Common myeloid progenitor, CD34-positive (primary cell): ENCODE results near the gene ERP29.

Source experiments
- CTCF ChIA-PET: fragments of 350-600 bp; sonication (Branson Sonifier 250); formaldehyde crosslinking; loops from one replicate; lab custom pipeline; 2021; ENCODE audit warnings: antibody characterized with exemption; lab: Charles Lee
- POLR2A ChIA-PET: fragments of 350-600 bp; sonication (Branson Sonifier 250); formaldehyde crosslinking; loops from one replicate; lab custom pipeline; 2021; ENCODE audit warnings: antibody characterized with exemption; lab: Charles Lee
- DNase-seq, 3 donors: peaks; one replicate each; pipeline versions ENCODE4 v3.0.0 to v3.0.0-alpha.2; 2013
- H3K27ac ChIP-seq, 2 experiments: 1 replicate in 1 of 2; 2 replicates in 1 of 2; pipeline ENCODE4 v1.7.0; 2013; ENCODE audit warnings: inconsistent platforms in 2 of 2, low read length in 2 of 2, mild to moderate bottlenecking in 2 of 2, low read depth in 1 of 2, moderate library complexity in 1 of 2; ENCODE audit not compliant: severe bottlenecking in 2 of 2, insufficient read depth in 1 of 2, poor library complexity in 1 of 2
- H3K27me3 ChIP-seq, 5 experiments: replicated peaks in 2 of 5; 1 replicate in 3 of 5; 2 replicates in 2 of 5; pipeline versions ENCODE4 v1.6.1 to v1.7.0; 2013; ENCODE audit warnings: low read length in 4 of 5, mild to moderate bottlenecking in 2 of 5, moderate library complexity in 2 of 5, inconsistent platforms in 1 of 5; ENCODE audit not compliant: insufficient read depth in 5 of 5, control insufficient read depth in 4 of 5
- H3K36me3 ChIP-seq, 4 experiments: 1 replicate in 2 of 4; 2 replicates in 2 of 4; pipeline versions ENCODE4 v1.6.1 to v1.7.0; 2013; ENCODE audit warnings: low read length in 3 of 4, control low read depth in 1 of 4, mild to moderate bottlenecking in 1 of 4; ENCODE audit not compliant: control insufficient read depth in 4 of 4, insufficient read depth in 4 of 4
- H3K4me1 ChIP-seq, 4 experiments: 1 replicate in 3 of 4; 2 replicates in 1 of 4; pipeline versions ENCODE4 v1.6.1 to v1.7.1; 2013; ENCODE audit warnings: low read length in 3 of 4, mild to moderate bottlenecking in 3 of 4, control low read depth in 1 of 4, inconsistent platforms in 1 of 4, moderate library complexity in 1 of 4; ENCODE audit not compliant: control insufficient read depth in 4 of 4, insufficient read depth in 4 of 4; ENCODE audit errors: control extremely low read depth in 1 of 4
- H3K4me3 ChIP-seq, 7 experiments: 1 replicate in 4 of 7; 2 replicates in 3 of 7; pipeline versions ENCODE4 v1.5.1 to v1.7.0; 2013; ENCODE audit warnings: mild to moderate bottlenecking in 7 of 7, low read length in 6 of 7, moderate library complexity in 6 of 7, inconsistent platforms in 2 of 7, low read depth in 2 of 7, control low read depth in 1 of 7; ENCODE audit not compliant: insufficient read depth in 4 of 7, control insufficient read depth in 1 of 7; ENCODE audit errors: extremely low read depth in 1 of 7
- H3K9me3 ChIP-seq, 5 experiments: 1 replicate in 4 of 5; 2 replicates in 1 of 5; pipeline versions ENCODE4 v1.6.1 to v1.7.1; 2013; ENCODE audit warnings: low read length in 4 of 5, mild to moderate bottlenecking in 2 of 5, inconsistent platforms in 1 of 5, low read depth in 1 of 5, moderate library complexity in 1 of 5; ENCODE audit not compliant: control insufficient read depth in 4 of 5, insufficient read depth in 2 of 5; ENCODE audit errors: control extremely low read depth in 1 of 5
- WGBS: methylation state at CpG from one replicate; pipeline ENCODE4 v1.1.5; 2013; ENCODE audit not compliant: insufficient coverage; 5-methylcytosine and 5-hydroxymethylcytosine counted together

Gene ERP29

DNA sequence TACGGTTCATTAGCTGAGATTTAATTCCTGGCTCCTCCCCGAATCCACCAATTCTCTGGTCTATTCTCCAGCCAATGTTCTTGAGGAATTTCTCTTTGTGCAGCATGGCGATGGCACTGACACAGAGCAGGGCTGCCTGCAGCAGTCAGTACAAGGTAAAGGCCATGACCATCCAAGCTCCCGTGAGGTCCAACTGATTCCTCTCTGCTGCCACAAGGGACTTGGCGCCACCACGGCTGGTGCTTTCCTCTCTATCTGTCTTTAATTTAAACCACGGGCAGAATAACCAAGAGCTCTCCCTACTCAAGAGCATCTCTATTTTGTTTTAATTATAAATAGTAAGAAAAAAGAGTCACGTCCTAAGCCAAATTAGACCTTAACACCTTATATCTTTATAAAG, 12.4 kb upstream of the ERP29 start:
- Histone ChIP-seq H3K27me3 (peaks cover 0 to 35% (median 6%) of the 10 kb centered on the region in 5 experiments), H3K36me3 (no peaks in the 10 kb centered on the region), H3K4me1 (peaks cover 6 to 15% (median 10%) of the 10 kb centered on the region in 4 experiments), H3K4me3 (no peak overlapping the region), H3K27ac (no peak overlapping the region), H3K9me3 (no peaks in the 10 kb centered on the region)
- no peak for DNase-seq
- CTCF ChIA-PET = interaction anchor here (0.5 to 1.4 kb wide), 3 partner anchors 10 to 106 kb away, joined by 3 to 4 read pairs (median 4); partner anchors contain the start of genes ERP29 and TMEM116
- 98% methylated on average over 5 of the region's 8 CpGs for WGBS
- POLR2A ChIA-PET = interaction anchor here (0.6 kb wide), 1 partner anchor 330 kb away, joined by 3 read pairs; no protein-coding TSS in a partner anchor

DNA sequence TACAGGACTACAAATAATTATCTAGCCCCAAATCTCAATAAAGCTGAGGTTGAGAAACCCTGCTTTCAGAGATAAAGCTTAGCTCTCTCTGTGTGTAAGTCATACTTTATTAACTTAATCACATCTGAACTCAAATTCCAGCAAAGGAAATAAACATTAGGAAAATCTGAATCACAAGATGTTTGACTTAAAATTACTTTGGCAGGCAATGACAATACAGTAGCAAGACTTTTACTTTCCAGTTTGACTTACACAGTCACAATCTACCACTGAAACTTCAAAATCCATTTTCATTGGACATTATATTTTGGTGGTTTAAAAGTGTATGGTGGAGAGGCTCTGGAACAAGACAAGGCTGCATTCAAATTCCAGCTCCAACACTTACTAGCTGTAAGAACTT, 11.7 kb upstream of the ERP29 start:
- DNase-seq = no peak
- no peaks in the 10 kb centered on the region for H3K36me3 ChIP-seq
- H3K4me1 ChIP-seq = peaks cover 6 to 15% (median 11%) of the 10 kb centered on the region in 4 experiments
- H3K4me3 ChIP-seq = no peak overlapping the region
- ChIA-PET POLR2A (interaction anchor here (0.6 kb wide), 1 partner anchor 330 kb away, joined by 3 read pairs; no protein-coding TSS in a partner anchor), CTCF (interaction anchor here (0.9 to 1.4 kb wide), 4 partner anchors 9 to 13 kb away, joined by 3 to 4 read pairs (median 4); partner anchors contain the start of genes ERP29 and TMEM116)
- H3K27me3 ChIP-seq = peaks cover 0 to 38% (median 6%) of the 10 kb centered on the region in 5 experiments
- no peaks in the 10 kb centered on the region for H3K9me3 ChIP-seq
- H3K27ac ChIP-seq = no peak overlapping the region

DNA sequence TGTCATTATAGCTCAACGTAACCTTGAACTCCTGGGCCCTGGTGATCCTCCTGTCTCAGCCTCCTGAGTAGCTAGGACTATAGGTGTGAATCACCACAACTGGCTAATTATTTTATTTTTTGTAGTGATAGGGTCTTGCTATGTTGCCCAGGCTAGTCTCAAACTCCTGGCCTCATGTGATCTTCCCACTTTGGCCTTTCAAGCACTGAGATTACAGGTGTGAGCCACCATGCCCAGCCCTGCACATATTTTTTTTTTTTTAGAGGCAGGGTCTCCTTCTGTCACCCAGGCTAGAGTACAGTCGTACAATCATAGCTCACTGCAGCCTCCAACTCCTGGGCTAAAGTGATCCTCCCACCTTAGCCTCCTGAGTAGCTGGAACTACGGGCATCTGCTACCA, 9.2 kb upstream of the ERP29 start:
- Histone ChIP-seq H3K9me3 (no peaks in the 10 kb centered on the region), H3K4me3 (no peak overlapping the region), H3K4me1 (peaks cover 6 to 15% (median 11%) of the 10 kb centered on the region in 4 experiments), H3K36me3 (no peaks in the 10 kb centered on the region), H3K27me3 (peaks cover 0 to 37% (median 7%) of the 10 kb centered on the region in 5 experiments), H3K27ac (no peak overlapping the region)
- DNase-seq = no peak
- WGBS = 100% methylated on average over 2 of the region's 3 CpGs
- POLR2A ChIA-PET = interaction anchor here (0.6 kb wide), 2 partner anchors 87 to 139 kb away, joined by 3 to 4 read pairs; no protein-coding TSS in a partner anchor
- CTCF ChIA-PET = interaction anchor here (0.6 kb wide), 1 partner anchor 186 kb away, joined by 3 read pairs; no protein-coding TSS in a partner anchor

DNA sequence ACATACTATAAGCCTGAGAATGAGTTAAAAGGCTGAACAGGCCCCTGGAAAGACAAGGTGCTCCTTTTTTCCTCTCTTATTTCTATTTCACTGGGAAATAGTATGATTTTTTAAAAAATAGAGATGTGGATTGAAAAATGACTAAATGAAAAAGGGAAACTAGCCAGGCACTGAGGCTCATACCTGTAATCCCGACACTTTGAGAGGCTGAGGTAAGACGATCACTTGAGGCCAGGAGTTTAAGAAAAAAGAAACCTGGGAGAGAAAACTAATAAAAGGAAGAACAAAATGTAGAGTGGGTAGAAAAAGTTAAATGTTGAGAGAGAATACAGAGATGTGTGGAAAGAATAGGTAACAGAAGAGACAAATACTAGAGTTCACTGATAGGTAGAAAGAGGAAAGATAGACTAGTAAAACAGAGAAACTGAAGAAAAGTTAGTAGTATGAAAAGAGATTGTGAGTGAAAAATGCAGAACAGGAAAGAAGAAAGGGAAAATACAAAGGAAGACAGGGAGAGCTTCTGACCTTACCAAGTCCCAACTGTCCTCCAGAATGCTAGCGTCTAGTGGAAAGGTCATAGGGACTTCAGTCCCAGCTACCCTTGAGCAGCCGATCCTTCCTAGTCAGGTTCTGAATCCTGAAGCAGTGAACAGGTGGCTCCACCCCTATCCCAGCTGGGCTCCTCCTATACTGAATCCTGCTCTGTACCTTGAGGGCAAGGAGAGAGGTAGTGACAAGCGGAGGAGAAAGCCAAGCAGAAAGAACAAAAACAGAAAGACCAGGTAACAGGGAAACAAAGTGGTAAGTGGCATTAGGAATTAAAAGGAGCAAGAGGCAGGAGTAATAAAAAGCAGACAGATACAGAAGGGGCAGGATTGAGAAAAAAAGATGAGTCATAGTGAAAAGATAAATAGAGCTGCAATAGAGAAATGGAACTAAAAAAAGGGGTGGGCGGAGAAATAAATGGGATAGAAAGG, 7.5 kb upstream of the ERP29 start:
- POLR2A ChIA-PET = no interaction called here
- CTCF ChIA-PET = no interaction called here
- 98% methylated on average over 6 of the region's 6 CpGs for WGBS
- H3K27ac ChIP-seq = peak overlapping the region in 1 of 2 experiments; percentile 72
- no peak overlapping the region for H3K4me3 ChIP-seq
- no peaks in the 10 kb centered on the region for H3K9me3 ChIP-seq
- H3K27me3 ChIP-seq = peaks cover 0 to 30% (median 7%) of the 10 kb centered on the region in 5 experiments
- peaks cover 6 to 15% (median 11%) of the 10 kb centered on the region in 4 experiments for H3K4me1 ChIP-seq
- DNase-seq = no peak
- no peaks in the 10 kb centered on the region for H3K36me3 ChIP-seq

DNA sequence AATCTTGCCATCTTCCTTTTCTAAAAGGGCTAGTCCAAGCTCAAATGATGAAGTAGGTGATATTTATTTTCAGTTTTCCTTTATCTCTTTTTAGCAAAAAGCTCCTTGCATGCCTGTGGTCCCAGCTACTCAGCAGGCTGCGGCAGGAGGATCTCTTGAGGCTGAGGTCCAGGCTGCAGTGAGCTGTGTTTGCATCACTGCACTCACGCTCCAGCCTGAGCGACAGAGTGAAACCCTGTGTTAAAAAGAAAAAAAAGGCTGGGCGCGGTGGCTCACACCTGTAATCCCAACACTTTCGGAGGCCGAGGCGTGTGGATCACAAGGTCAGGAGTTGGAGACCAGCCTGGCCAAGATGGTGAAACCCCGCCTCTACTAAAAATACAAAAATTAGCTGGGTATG, 5.3 kb upstream of the ERP29 start:
- CTCF ChIA-PET = no interaction called here

DNA sequence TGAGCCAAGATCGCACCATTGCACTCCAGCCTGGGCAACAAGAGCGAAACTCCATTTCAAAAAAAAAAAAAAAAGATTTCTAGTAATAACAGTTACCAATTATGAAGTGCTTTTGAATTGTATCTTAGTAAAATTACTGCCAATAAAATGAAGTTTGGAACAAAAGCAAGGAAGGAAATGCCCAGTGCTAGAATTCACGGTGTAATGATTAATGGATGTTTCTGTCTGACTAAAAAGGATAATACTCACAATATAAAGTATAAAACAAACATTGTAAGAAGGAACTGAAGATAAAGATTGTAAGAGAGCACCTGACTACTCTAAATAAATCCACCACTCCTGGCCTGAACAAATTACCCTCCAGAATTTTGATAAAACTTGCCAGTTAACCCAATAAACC, 4.3 kb upstream of the ERP29 start:
- POLR2A ChIA-PET = no interaction called here
- Histone ChIP-seq H3K36me3 (no peaks in the 10 kb centered on the region), H3K27me3 (peaks cover 0 to 22% (median 4%) of the 10 kb centered on the region in 5 experiments), H3K4me1 (peaks cover 0 to 17% (median 16%) of the 10 kb centered on the region in 4 experiments), H3K9me3 (no peaks in the 10 kb centered on the region), H3K27ac (no peak overlapping the region), H3K4me3 (no peak overlapping the region)
- CTCF ChIA-PET = no interaction called here
- DNase-seq = no peak
- no CpG with 5 or more reads among the region's 3 CpGs for WGBS

More for the DNA sequence above, 5.3 kb upstream of the ERP29 start:
- POLR2A ChIA-PET = no interaction called here
- Histone ChIP-seq H3K36me3 (no peaks in the 10 kb centered on the region), H3K4me3 (no peak overlapping the region), H3K27me3 (peaks cover 0 to 28% (median 6%) of the 10 kb centered on the region in 5 experiments), H3K4me1 (peaks cover 0 to 17% (median 13%) of the 10 kb centered on the region in 4 experiments), H3K9me3 (no peaks in the 10 kb centered on the region), H3K27ac (no peak overlapping the region)
- WGBS = 92% methylated on average over 6 of the region's 9 CpGs
- no peak for DNase-seq
